H1 (cell line): Measurements from ENCODE around the gene GDF15. TPM values are rescaled to one million over a fixed set of nuclear protein-coding genes. Genes with fewer than 3 reads are reported as not detected.
A peak's percentile ranks its signal among the peaks of the same experiment; 100 is the strongest.

ENCODE experiments used
- CTCF ChIA-PET: fragments of 300-600 bp; sonication (Branson Sonifier 250); formaldehyde crosslinking; loops from one replicate; lab custom pipeline; 2021; ENCODE audit not compliant: partially characterized antibody; lab: Charles Lee
- POLR2A ChIA-PET: fragments of 300-600 bp; sonication (Branson Sonifier 250); formaldehyde crosslinking; loops from one replicate; lab custom pipeline; 2021; ENCODE audit warnings: inconsistent platforms; ENCODE audit not compliant: partially characterized antibody; lab: Charles Lee
- DNase-seq, 2 experiments: peaks; one replicate each; pipeline versions ENCODE4 v3.0.0 to v3.0.0-alpha.2; 2010 to 2022; ENCODE audit warnings: low spot score in 2 of 2, low read depth in 1 of 2, mixed read lengths in 1 of 2
- FAIRE-seq: peaks from 2 replicates; lab custom pipeline; 2011; peaks lifted over from hg19 to GRCh38; lab: Jason Lieb, UNC
- H2AFZ ChIP-seq: 2 replicates; pipeline ENCODE4 v1.8.1; 2012; ENCODE audit warnings: low read length, inconsistent platforms
- H2AK5ac ChIP-seq: 2 replicates; pipeline ENCODE4 v1.6.1; 2013; ENCODE audit warnings: low read depth, low read length
- H2BK120ac ChIP-seq: replicated peaks from 2 replicates; pipeline ENCODE3; 2013; ENCODE audit warnings: low read depth, low read length, inconsistent platforms
- H2BK12ac ChIP-seq: 2 replicates; pipeline ENCODE4 v1.6.1; 2013; ENCODE audit warnings: low read depth, low read length
- H2BK15ac ChIP-seq: 2 replicates; pipeline ENCODE4 v1.6.1; 2013; ENCODE audit warnings: low read length
- H2BK20ac ChIP-seq: 2 replicates; pipeline ENCODE4 v1.6.1; 2013; ENCODE audit warnings: low read length
- H2BK5ac ChIP-seq: 2 replicates; pipeline ENCODE4 v1.6.1; 2013; ENCODE audit warnings: low read depth, low read length
- H3K14ac ChIP-seq: 2 replicates; pipeline ENCODE4 v1.6.1; 2013; ENCODE audit warnings: inconsistent platforms; ENCODE audit not compliant: insufficient read length
- H3K18ac ChIP-seq: 2 replicates; pipeline ENCODE4 v1.6.1; 2013; ENCODE audit warnings: low read length; ENCODE audit errors: extremely low read depth
- H3K23ac ChIP-seq: 2 replicates; pipeline ENCODE4 v1.6.1; 2013; ENCODE audit warnings: inconsistent platforms; ENCODE audit not compliant: insufficient read length
- H3K23me2 ChIP-seq: 2 replicates; pipeline ENCODE4 v1.6.1; 2013; ENCODE audit warnings: low read depth, low read length
- H3K27ac ChIP-seq: 2 replicates; pipeline ENCODE4 v1.6.1; 2011; ENCODE audit warnings: low read depth, low read length, inconsistent platforms
- H3K27me3 ChIP-seq, 4 experiments: replicated peaks in 1 of 4; 1 replicate in 1 of 4; 2 replicates in 3 of 4; pipeline versions ENCODE4 v1.6.1 to v1.8.1; 2011 to 2013; ENCODE audit warnings: low read length in 3 of 4, mild to moderate bottlenecking in 3 of 4, inconsistent platforms in 2 of 4, mixed read lengths in 2 of 4, moderate library complexity in 1 of 4; ENCODE audit not compliant: control insufficient read depth in 3 of 4, insufficient read depth in 3 of 4; ENCODE audit errors: extremely low read depth in 1 of 4
- H3K36me3 ChIP-seq, 4 experiments: 2 replicates each; pipeline versions ENCODE4 v1.6.1 to v1.8.1; 2011 to 2013; ENCODE audit warnings: mild to moderate bottlenecking in 4 of 4, low read length in 3 of 4, moderate library complexity in 2 of 4, control low read depth in 1 of 4, inconsistent platforms in 1 of 4; ENCODE audit not compliant: insufficient read depth in 4 of 4, control insufficient read depth in 2 of 4
- H3K4ac ChIP-seq: replicated peaks from 2 replicates; pipeline ENCODE3; 2013; ENCODE audit warnings: low read length, low read depth, mixed read lengths, inconsistent platforms; ENCODE audit not compliant: insufficient read length
- H3K4me1 ChIP-seq, 4 experiments: replicated peaks in 1 of 4; 1 replicate in 1 of 4; 2 replicates in 3 of 4; pipeline versions ENCODE4 v1.6.1 to v1.8.1; 2011 to 2013; ENCODE audit warnings: low read length in 3 of 4, inconsistent platforms in 2 of 4, mixed read lengths in 1 of 4; ENCODE audit not compliant: insufficient read depth in 4 of 4, control insufficient read depth in 3 of 4
- H3K4me2 ChIP-seq, 2 experiments: 2 replicates each; pipeline versions ENCODE4 v1.6.1 to v1.8.1; 2011 to 2013; ENCODE audit warnings: low read depth in 2 of 2, low read length in 2 of 2, control low read depth in 1 of 2, inconsistent platforms in 1 of 2, mild to moderate bottlenecking in 1 of 2; ENCODE audit not compliant: insufficient read depth in 1 of 2
- H3K4me3 ChIP-seq, 4 experiments: fragments of 200-600, 300-600 bp in 1 of 4; sonication (generic), shearing (Covaris generic), sonication (Bioruptor Twin) in 1 of 4; 2 replicates each; pipeline versions ENCODE4 v1.5.1 to v1.8.1; 2011 to 2016; ENCODE audit warnings: low read length in 4 of 4, low read depth in 3 of 4, control low read depth in 2 of 4, inconsistent platforms in 2 of 4, mild to moderate bottlenecking in 2 of 4, mixed read lengths in 1 of 4, moderate library complexity in 1 of 4; ENCODE audit not compliant: insufficient read depth in 2 of 4; ENCODE audit errors: extremely low read depth in 1 of 4
- H3K56ac ChIP-seq: replicated peaks from 2 replicates; pipeline ENCODE3; 2013; ENCODE audit warnings: low read depth, mild to moderate bottlenecking, mixed read lengths, low read length, inconsistent platforms; ENCODE audit not compliant: insufficient read length
- H3K79me1 ChIP-seq: 2 replicates; pipeline ENCODE4 v1.6.1; 2013; ENCODE audit warnings: low read depth, low read length, control low read depth
- H3K79me2 ChIP-seq, 2 experiments: 2 replicates each; pipeline versions ENCODE4 v1.6.1 to v1.8.1; 2012 to 2013; ENCODE audit warnings: low read length in 2 of 2, mild to moderate bottlenecking in 2 of 2, inconsistent platforms in 1 of 2; ENCODE audit not compliant: insufficient read depth in 2 of 2, control insufficient read depth in 1 of 2
- H3K9ac ChIP-seq, 4 experiments: replicated peaks in 1 of 4; 1 replicate in 1 of 4; 2 replicates in 3 of 4; pipeline versions ENCODE4 v1.6.1 to v1.8.1; 2011 to 2013; ENCODE audit warnings: low read depth in 3 of 4, low read length in 3 of 4, control low read depth in 2 of 4, mild to moderate bottlenecking in 2 of 4, moderate library complexity in 2 of 4, inconsistent platforms in 1 of 4; ENCODE audit errors: extremely low read depth in 1 of 4
- H3K9me3 ChIP-seq, 2 experiments: 2 replicates each; pipeline versions ENCODE4 v1.6.1 to v1.8.1; 2012 to 2013; ENCODE audit warnings: mild to moderate bottlenecking in 2 of 2, moderate library complexity in 2 of 2, control low read depth in 1 of 2, inconsistent platforms in 1 of 2, low read depth in 1 of 2, low read length in 1 of 2, mixed read lengths in 1 of 2; ENCODE audit not compliant: insufficient read depth in 2 of 2
- H4K20me1 ChIP-seq, 2 experiments: replicated peaks in 1 of 2; 2 replicates each; pipeline versions ENCODE3 to v1.8.1; 2011 to 2013; ENCODE audit warnings: inconsistent platforms in 2 of 2, low read length in 2 of 2, mild to moderate bottlenecking in 1 of 2; ENCODE audit not compliant: insufficient read depth in 2 of 2, control insufficient read depth in 1 of 2
- H4K5ac ChIP-seq: 2 replicates; pipeline ENCODE4 v1.6.1; 2013; ENCODE audit warnings: low read length, low read depth, mixed read lengths, inconsistent platforms; ENCODE audit not compliant: insufficient read length
- H4K8ac ChIP-seq: 2 replicates; pipeline ENCODE4 v1.8.0; 2013; ENCODE audit warnings: mild to moderate bottlenecking, moderate library complexity, low read length, inconsistent platforms; ENCODE audit not compliant: insufficient read depth; ENCODE audit errors: extremely low read depth
- H4K91ac ChIP-seq: replicated peaks from 2 replicates; pipeline ENCODE3; 2013; ENCODE audit warnings: low read length, mixed read lengths, inconsistent platforms; ENCODE audit not compliant: insufficient read length
- CEBPB ChIP-seq: IDR thresholded peaks from 2 replicates; pipeline ENCODE4 v1.6.1; 2012; ENCODE audit warnings: low read depth, low read length
- JUND ChIP-seq: IDR thresholded peaks from 2 replicates; pipeline ENCODE4 v1.6.1; 2011; ENCODE audit warnings: mild to moderate bottlenecking, improper control_type of control experiment, low read length
- WGBS, 2 experiments: shearing (Covaris generic) in 1 of 2; methylation state at CpG; one replicate each; pipeline versions ENCODE4 v1.1.6 to v1.1.7; 2013 to 2015; ENCODE audit warnings: low lambda C conversion rate in 2 of 2, mixed read lengths in 2 of 2, inconsistent platforms in 1 of 2, low coverage in 1 of 2, missing lambda C conversion rate in 1 of 2; ENCODE audit not compliant: insufficient replicate concordance in 2 of 2, insufficient coverage in 1 of 2, insufficient read length in 1 of 2; ENCODE audit errors: extremely low coverage in 1 of 2, missing lambda C conversion rate in 1 of 2; 5-methylcytosine and 5-hydroxymethylcytosine counted together
- polyA plus RNA-seq, 7 experiments: library from polyadenylated mRNA; depleted of rRNA in 3 of 7; stranded (reverse) in 5 of 7; unstranded in 2 of 7; fragments of >200 nt in 5 of 7; fragments of 200-250 nt in 2 of 7; gene quantifications; 1 replicate in 5 of 7; 2 replicates in 1 of 7; 4 replicates in 1 of 7; pipeline versions ENCODE4 v1.2.1 to v1.2.3, GENCODE V29; 2011 to 2013; ENCODE audit warnings: missing spikeins in 2 of 7, mixed read lengths in 2 of 7
- total RNA-seq: library from RNA; stranded (reverse); fragmentation: NEBNext Ultra II Directional; extraction: Animal tissue kit (Norgen Biotek cat#: 25700); gene quantifications from 2 replicates; pipeline ENCODE4 v1.2.1, GENCODE V29; 2021

GDF15 gene
- total and polyA plus RNA-seq, 2 of the 8 experiments (the other 6 are each of a cell fraction or from before 2014, with no cell fraction given), result 4.1 to 8.5 TPM

- no peak overlapping the region for H4K8ac ChIP-seq
- H3K9me3 ChIP-seq, result peaks cover 0 to 2% of the 10 kb centered on the region in 2 experiments; a peak in 1 of 4 replicates
- no peak for TF ChIP-seq JUND
- peak; percentile 79; the same call in 1 of the 2 replicates for TF ChIP-seq CEBPB
- H3K27ac ChIP-seq, result no peak overlapping the region
- CTCF ChIA-PET, result interaction anchor here (0.7 to 8.1 kb wide), 10 partner anchors 12 to 92 kb away, joined by 3 to 69 read pairs (median 4); partner anchors contain the start of gene GDF15
- peaks cover 0 to 10% (median 2%) of the 10 kb centered on the region in 4 experiments; a peak in 4 of 8 replicates for H3K36me3 ChIP-seq
- H3K79me1 ChIP-seq, result no peaks in the 10 kb centered on the region
- H2BK5ac ChIP-seq, result no peak overlapping the region
- no peak overlapping the region for H3K14ac ChIP-seq
- FAIRE-seq, result no peak
- no peak overlapping the region for H2AFZ ChIP-seq
- no peaks in the 10 kb centered on the region for H3K4me1 ChIP-seq
- no peak overlapping the region for H3K18ac ChIP-seq
- H3K4me3 ChIP-seq, result no peak overlapping the region
- H4K91ac ChIP-seq, result no peak overlapping the region
- H4K20me1 ChIP-seq, result no peaks in the 10 kb centered on the region
- no peak overlapping the region for H3K4me2 ChIP-seq
- H3K23ac ChIP-seq, result no peak overlapping the region
- no peak overlapping the region for H4K5ac ChIP-seq
- no peak overlapping the region for H2BK12ac ChIP-seq
- no peak overlapping the region for H2AK5ac ChIP-seq
- no peak for DNase-seq
- no peaks in the 10 kb centered on the region for H3K23me2 ChIP-seq
- no peak overlapping the region for H2BK20ac ChIP-seq
- no peak overlapping the region for H3K56ac ChIP-seq
- whole genome bisulfite sequencing, 2 experiments, result 91% methylated on average over 8 of the region's 8 CpGs; no CpG with 5 or more reads in 1 of the 2 experiments
- H2BK120ac ChIP-seq, result no peak overlapping the region
- no peak overlapping the region for H3K9ac ChIP-seq
- H3K27me3 ChIP-seq, result no peaks in the 10 kb centered on the region
- POLR2A ChIA-PET, result interaction anchor here (1.1 kb wide), 1 partner anchor 9 kb away, joined by 3 read pairs; no protein-coding TSS in a partner anchor
- peak overlapping the region; percentile 72; the same call in 1 of the 2 replicates for H2BK15ac ChIP-seq
- no peaks in the 10 kb centered on the region for H3K79me2 ChIP-seq
- no peak overlapping the region for H3K4ac ChIP-seq
These were observed 32.5 kb upstream of the GDF15 start for GRCh38 chr19:18353378-18354005.
